Mesendoderm (in vitro differentiated cells): ENCODE results near the gene TMUB2.

Source experiments
- DNase-seq: peaks from one replicate; pipeline ENCODE4 v3.0.0; 2013
- H2AK5ac ChIP-seq: 2 replicates; pipeline ENCODE4 v1.6.1; 2013; ENCODE audit warnings: low read length, inconsistent platforms
- H2BK120ac ChIP-seq: 2 replicates; pipeline ENCODE4 v1.6.1; 2013; ENCODE audit warnings: low read depth, mild to moderate bottlenecking, low read length, moderate library complexity, mixed read lengths
- H2BK15ac ChIP-seq: replicated peaks from 2 replicates; pipeline ENCODE4 v1.6.1; 2013; ENCODE audit warnings: low read depth, mild to moderate bottlenecking, moderate library complexity
- H2BK5ac ChIP-seq: 2 replicates; pipeline ENCODE4 v1.6.1; 2013; ENCODE audit warnings: low read length, inconsistent platforms
- H3K18ac ChIP-seq: 2 replicates; pipeline ENCODE4 v1.6.1; 2013; ENCODE audit warnings: mild to moderate bottlenecking, low read length, mixed read lengths
- H3K23ac ChIP-seq: one replicate; pipeline ENCODE4 v1.6.1; 2013; ENCODE audit warnings: low read length
- H3K27ac ChIP-seq: 2 replicates; pipeline ENCODE4 v1.5.1; 2013; ENCODE audit warnings: low read depth, mild to moderate bottlenecking, inconsistent platforms, low read length, moderate library complexity
- H3K27me3 ChIP-seq: 2 replicates; pipeline ENCODE4 v1.6.1; 2013; ENCODE audit warnings: low read length, control low read depth, mild to moderate bottlenecking, inconsistent platforms; ENCODE audit not compliant: insufficient read depth, poor library complexity
- H3K36me3 ChIP-seq: 2 replicates; pipeline ENCODE4 v1.6.1; 2013; ENCODE audit warnings: low read length, inconsistent platforms; ENCODE audit not compliant: control insufficient read depth, insufficient read depth
- H3K4ac ChIP-seq: one replicate; pipeline ENCODE4 v1.6.1; 2013; ENCODE audit warnings: low read depth, mild to moderate bottlenecking, low read length, moderate library complexity
- H3K4me1 ChIP-seq: 2 replicates; pipeline ENCODE4 v1.6.1; 2013; ENCODE audit warnings: low read depth, low read length, inconsistent platforms; ENCODE audit not compliant: control insufficient read depth
- H3K4me2 ChIP-seq: 2 replicates; pipeline ENCODE4 v1.6.1; 2013; ENCODE audit warnings: low read length
- H3K4me3 ChIP-seq: 2 replicates; pipeline ENCODE4 v1.5.1; 2013; ENCODE audit warnings: mild to moderate bottlenecking, low read length
- H3K56ac ChIP-seq: one replicate; pipeline ENCODE4 v1.6.1; 2013; ENCODE audit warnings: low read length
- H3K79me1 ChIP-seq: 2 replicates; pipeline ENCODE4 v1.6.1; 2013; ENCODE audit warnings: low read length, inconsistent platforms
- H3K79me2 ChIP-seq: 2 replicates; pipeline ENCODE4 v1.6.1; 2013; ENCODE audit warnings: mild to moderate bottlenecking, low read length; ENCODE audit not compliant: control insufficient read depth, insufficient read depth
- H3K9ac ChIP-seq: 2 replicates; pipeline ENCODE4 v1.6.1; 2013; ENCODE audit warnings: low read length, inconsistent platforms
- H4K5ac ChIP-seq: one replicate; pipeline ENCODE4 v1.6.1; 2013; ENCODE audit warnings: low read length
- H4K8ac ChIP-seq: one replicate; pipeline ENCODE4 v1.6.1; 2013; ENCODE audit warnings: low read depth, mild to moderate bottlenecking, control low read depth, low read length, moderate library complexity
- WGBS: extraction: QIAGEN DNeasy Blood & Tissue Kit; methylation state at CpG from one replicate; pipeline ENCODE4 v1.1.7; 2013; ENCODE audit warnings: low lambda C conversion rate, missing lambda C conversion rate; ENCODE audit not compliant: insufficient coverage; ENCODE audit errors: extremely low coverage; 5-methylcytosine and 5-hydroxymethylcytosine counted together

The TMUB2 gene

DNA sequence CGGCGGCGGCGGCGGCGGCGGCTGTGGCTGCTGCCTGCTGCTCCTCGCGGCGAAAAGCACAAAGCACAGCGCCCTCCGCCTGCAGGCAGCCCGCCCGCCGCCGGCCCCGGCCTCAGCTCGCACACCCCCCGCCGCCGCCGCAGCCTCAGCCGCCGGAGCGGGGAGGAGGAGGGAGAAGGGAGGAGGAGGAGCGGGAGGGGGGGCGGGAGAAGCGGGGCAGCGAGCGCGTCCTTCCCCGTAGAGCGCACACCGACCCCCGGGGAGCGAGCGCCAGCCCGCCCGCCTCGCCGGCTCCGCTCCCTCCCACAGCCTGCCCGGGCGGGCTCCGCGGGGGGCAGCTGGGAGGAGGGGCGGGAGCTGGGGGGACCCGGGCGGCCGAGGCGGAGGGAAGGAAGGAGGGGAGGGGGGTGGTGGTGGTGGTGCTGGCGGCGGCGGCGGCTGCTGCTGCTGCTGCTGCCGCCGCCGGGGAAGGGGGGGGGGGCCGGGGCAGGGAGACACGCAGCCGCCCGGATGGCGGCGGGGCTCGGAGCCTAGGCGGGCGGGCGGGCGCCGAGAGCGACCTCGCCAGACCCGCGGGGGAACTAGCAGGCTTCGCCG, 32.9 kb downstream of the TMUB2 start, which contains the start of gene UBTF:
TSS of gene UBTF (minus strand) at position 60 of the 597 bp plus-strand sequence. CDS start 1,446 bp downstream, outside the sequence.
- Histone ChIP-seq H3K4me1 (no peaks in the 10 kb centered on the region), H3K27ac (peak within 1 kb of the TSS; percentile 99), H3K4ac (peak within 1 kb of the TSS; percentile 97), H3K9ac (peak within 1 kb of the TSS; percentile 97), H3K23ac (peak within 1 kb of the TSS; percentile 90), H3K56ac (peak within 1 kb of the TSS; percentile 97), H3K36me3 (peaks cover 13% of the 10 kb centered on the region), H2BK120ac (peak within 1 kb of the TSS; percentile 83), H3K4me2 (peak within 1 kb of the TSS; percentile 56), H3K79me2 (peaks cover 25% of the 10 kb centered on the region), H4K5ac (no peak within 1 kb of the TSS), H3K79me1 (peaks cover 13% of the 10 kb centered on the region), H3K18ac (peak within 1 kb of the TSS; percentile 99), H2AK5ac (no peak within 1 kb of the TSS), H3K27me3 (no peaks in the 10 kb centered on the region), H3K4me3 (peak within 1 kb of the TSS; percentile 84), H2BK15ac (no peak within 1 kb of the TSS), H2BK5ac (peak within 1 kb of the TSS; percentile 81), H4K8ac (peak within 1 kb of the TSS; percentile 92)
- WGBS, result no CpG with 5 or more reads among the region's 76 CpGs
- DNase-seq, result peak; percentile 87

DNA sequence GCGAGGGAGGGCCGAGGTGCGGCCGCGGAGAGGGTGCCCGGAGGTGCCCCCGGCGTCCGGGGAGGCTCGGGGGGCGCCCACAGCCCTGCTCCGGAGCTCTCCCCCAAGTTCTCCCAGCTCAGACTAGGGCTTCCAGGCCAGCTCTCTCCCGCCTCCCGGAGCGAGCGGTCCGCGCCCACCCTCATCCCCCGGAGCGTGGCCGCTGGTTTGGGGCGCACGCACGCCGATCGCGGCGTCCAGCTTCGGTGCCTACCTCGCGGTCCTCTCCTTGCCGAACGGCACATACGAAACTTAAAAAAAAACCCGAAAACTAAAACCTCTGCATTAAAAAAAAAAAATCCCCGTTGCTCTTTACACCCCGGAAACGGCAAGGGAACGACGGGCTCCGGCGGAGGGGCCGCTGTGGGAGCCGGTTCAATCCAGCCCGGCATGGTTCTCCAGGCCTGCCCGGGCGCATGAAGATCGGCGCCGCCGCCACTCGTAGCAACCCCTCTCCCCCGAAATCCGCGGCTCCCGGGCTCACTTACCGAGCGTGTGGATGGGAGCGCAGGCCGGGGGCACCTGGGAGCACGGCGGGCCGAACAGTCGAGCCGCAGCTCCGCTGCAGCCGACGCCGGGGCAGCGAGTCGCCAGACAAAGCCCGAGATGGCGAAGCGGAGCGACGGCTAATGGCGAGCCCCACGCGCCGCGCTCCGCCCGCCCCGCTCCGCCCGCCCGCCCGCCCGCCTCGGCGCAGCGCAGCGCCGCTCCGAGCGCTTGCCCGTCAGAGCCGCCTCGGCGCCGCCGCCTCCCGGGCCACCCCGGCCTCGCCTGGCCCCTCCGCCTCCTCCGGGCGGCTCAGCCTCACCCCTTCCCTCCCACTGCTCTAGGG, 33.7 kb downstream of the TMUB2 start:
- peak overlapping the region; percentile 99 for H3K18ac ChIP-seq
- peak overlapping the region; percentile 97 for H3K4ac ChIP-seq

DNA sequence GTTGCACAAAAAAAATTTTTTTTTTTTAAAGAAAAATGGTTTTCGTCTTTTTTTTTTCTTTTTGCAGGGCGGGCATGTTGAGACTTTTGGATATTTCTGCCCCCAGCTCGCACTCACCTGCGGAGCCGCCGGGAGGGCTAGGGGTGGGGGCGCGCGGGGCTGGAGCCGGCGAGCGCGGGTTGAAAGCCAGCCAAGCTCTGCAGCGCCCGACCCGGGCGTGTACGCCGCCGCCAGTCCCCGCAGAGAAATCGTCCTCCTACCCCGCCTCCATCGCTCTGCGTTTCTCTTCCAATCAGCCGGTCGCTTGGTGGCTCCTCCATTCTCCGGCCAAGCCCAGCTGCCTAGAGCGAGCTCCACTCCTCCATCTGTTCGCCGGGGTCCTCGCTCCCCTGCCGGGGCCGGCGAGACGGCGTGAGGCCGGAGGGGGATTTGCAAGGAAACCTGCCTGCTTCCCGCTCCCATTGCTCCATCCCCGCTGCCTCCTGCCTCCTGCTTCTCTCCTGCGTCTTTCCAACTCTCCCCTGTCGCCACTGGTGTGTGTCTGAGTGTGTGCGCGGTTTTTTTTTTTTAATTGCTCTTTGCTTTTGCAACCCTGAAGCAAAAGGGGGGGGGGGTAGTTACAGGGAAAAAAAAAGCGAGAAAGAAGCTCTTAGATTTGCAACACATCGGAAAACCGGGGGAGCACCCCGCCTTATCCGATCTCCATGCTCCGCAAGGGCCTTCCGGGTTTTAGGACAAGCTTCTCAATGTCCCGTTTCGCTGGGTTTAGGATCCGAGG, 34.5 kb downstream of the TMUB2 start:
- peaks cover 25% of the 10 kb centered on the region for H3K79me2 ChIP-seq
- no peak overlapping the region for H3K23ac ChIP-seq
- WGBS, result no CpG with 5 or more reads among the region's 54 CpGs

More for the DNA sequence above, 33.7 kb downstream of the TMUB2 start:
- WGBS, result no CpG with 5 or more reads among the region's 108 CpGs
- peak overlapping the region; percentile 83 for H2BK120ac ChIP-seq
- H3K9ac ChIP-seq, result peak overlapping the region; percentile 97
- H3K4me3 ChIP-seq, result peak overlapping the region; percentile 84
- H3K56ac ChIP-seq, result peak overlapping the region; percentile 97
- peak; percentile 59 for DNase-seq
- H3K4me1 ChIP-seq, result no peaks in the 10 kb centered on the region
- no peak overlapping the region for H4K5ac ChIP-seq
- H3K23ac ChIP-seq, result peak overlapping the region; percentile 90
- H3K36me3 ChIP-seq, result peaks cover 8% of the 10 kb centered on the region
- no peaks in the 10 kb centered on the region for H3K27me3 ChIP-seq
- H3K79me1 ChIP-seq, result peaks cover 13% of the 10 kb centered on the region
- H4K8ac ChIP-seq, result peak overlapping the region; percentile 91
- peak overlapping the region; percentile 96 for H3K27ac ChIP-seq
- no peak overlapping the region for H2BK15ac ChIP-seq
- peak overlapping the region; percentile 81 for H2BK5ac ChIP-seq
- H3K79me2 ChIP-seq, result peaks cover 25% of the 10 kb centered on the region
- H3K4me2 ChIP-seq, result peak overlapping the region; percentile 56
- no peak overlapping the region for H2AK5ac ChIP-seq

GRCh38 chr17:44221862-44222111, 35.0 kb downstream of the TMUB2 start:
- Histone ChIP-seq H3K79me1 (peaks cover 8% of the 10 kb centered on the region), H3K4me2 (peak overlapping the region; percentile 54), H2AK5ac (no peak overlapping the region), H3K18ac (peak overlapping the region; percentile 99), H3K79me2 (peaks cover 23% of the 10 kb centered on the region), H3K56ac (peak overlapping the region; percentile 97), H2BK15ac (no peak overlapping the region), H2BK5ac (no peak overlapping the region), H3K36me3 (peaks cover 3% of the 10 kb centered on the region), H3K27me3 (no peaks in the 10 kb centered on the region), H3K4me3 (peak overlapping the region; percentile 65), H4K5ac (no peak overlapping the region), H3K4ac (peak overlapping the region; percentile 42), H3K23ac (no peak overlapping the region), H2BK120ac (no peak overlapping the region), H4K8ac (no peak overlapping the region), H3K27ac (peak overlapping the region; percentile 96), H3K9ac (peak overlapping the region; percentile 97), H3K4me1 (no peaks in the 10 kb centered on the region)
- DNase-seq, result no peak
- WGBS, result no CpG with 5 or more reads among the region's 17 CpGs

More for the DNA sequence above, 34.5 kb downstream of the TMUB2 start:
- Histone ChIP-seq H3K4me1 (no peaks in the 10 kb centered on the region), H4K5ac (no peak overlapping the region), H3K9ac (peak overlapping the region; percentile 97), H3K79me1 (peaks cover 11% of the 10 kb centered on the region), H3K27me3 (no peaks in the 10 kb centered on the region), H4K8ac (no peak overlapping the region), H2BK15ac (no peak overlapping the region), H3K27ac (peak overlapping the region; percentile 96), H2AK5ac (no peak overlapping the region), H3K56ac (peak overlapping the region; percentile 97), H3K4me2 (peak overlapping the region; percentile 54), H3K4ac (peak overlapping the region; percentile 97), H3K4me3 (peak overlapping the region; percentile 65), H2BK120ac (peak overlapping the region; percentile 62), H2BK5ac (peak overlapping the region; percentile 49), H3K36me3 (peaks cover 6% of the 10 kb centered on the region), H3K18ac (peak overlapping the region; percentile 99)
- DNase-seq, result peak; percentile 94

DNA sequence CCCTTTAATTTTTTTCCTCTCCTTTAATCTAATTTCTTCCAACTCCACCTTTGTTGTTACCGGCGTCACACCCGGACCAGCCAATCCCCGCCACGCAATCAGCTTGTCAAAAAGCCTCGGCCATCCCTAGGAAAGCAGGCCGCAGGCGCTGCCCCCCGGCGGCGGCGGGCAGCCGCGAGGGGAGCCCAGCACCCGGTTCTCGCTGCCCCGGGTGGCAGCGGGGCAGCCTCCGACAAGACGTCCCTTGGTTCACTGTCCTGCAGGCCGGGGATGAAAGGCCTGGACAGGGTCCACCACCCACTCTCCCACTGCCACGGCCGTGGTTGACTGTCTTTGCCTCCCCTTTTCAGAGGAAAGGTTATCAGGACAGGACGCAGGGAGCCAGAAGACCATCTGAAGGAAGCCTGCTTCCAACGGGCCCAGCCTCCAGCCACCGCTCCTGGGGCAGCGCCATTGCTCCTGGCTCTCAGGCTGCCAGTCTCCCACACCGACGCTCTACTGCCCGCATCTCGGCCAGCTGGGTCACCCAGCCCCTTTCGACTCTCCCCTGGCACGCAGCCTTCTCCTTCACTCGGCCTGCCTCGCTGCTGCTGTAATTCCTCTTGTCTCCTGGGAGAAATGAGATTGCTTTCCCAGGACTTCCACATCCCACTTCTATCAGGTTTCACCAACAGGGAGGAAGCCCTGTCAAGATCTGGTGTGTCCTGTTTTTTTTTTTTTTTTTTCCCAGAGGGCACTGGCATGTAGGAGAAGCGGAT, 35.5 kb downstream of the TMUB2 start:
- no peak overlapping the region for H4K5ac ChIP-seq
- peaks cover 3% of the 10 kb centered on the region for H3K79me1 ChIP-seq
- H3K4me2 ChIP-seq, result peak overlapping the region; percentile 98
- H3K79me2 ChIP-seq, result peaks cover 18% of the 10 kb centered on the region
- no CpG with 5 or more reads among the region's 36 CpGs for WGBS
- no peak overlapping the region for H3K18ac ChIP-seq
- H3K4ac ChIP-seq, result no peak overlapping the region
- H3K27me3 ChIP-seq, result no peaks in the 10 kb centered on the region
- H3K27ac ChIP-seq, result no peak overlapping the region
- H2AK5ac ChIP-seq, result no peak overlapping the region
- H3K4me3 ChIP-seq, result peak overlapping the region; percentile 44
- H2BK120ac ChIP-seq, result no peak overlapping the region
- H3K9ac ChIP-seq, result peak overlapping the region; percentile 97
- H2BK5ac ChIP-seq, result no peak overlapping the region
- no peaks in the 10 kb centered on the region for H3K4me1 ChIP-seq
- no peak overlapping the region for H2BK15ac ChIP-seq
- H3K36me3 ChIP-seq, result no peaks in the 10 kb centered on the region
- H4K8ac ChIP-seq, result no peak overlapping the region
- peak; percentile 90 for DNase-seq
- H3K56ac ChIP-seq, result peak overlapping the region; percentile 90
- no peak overlapping the region for H3K23ac ChIP-seq
